ENCODE results near the gene P3H1. TPM values are rescaled to one million over a fixed set of nuclear protein-coding genes. Genes with fewer than 3 reads are reported as not detected.

The P3H1 gene
- total RNA-seq, 1 experiment from 2014 or later = 32.9 TPM

DNA sequence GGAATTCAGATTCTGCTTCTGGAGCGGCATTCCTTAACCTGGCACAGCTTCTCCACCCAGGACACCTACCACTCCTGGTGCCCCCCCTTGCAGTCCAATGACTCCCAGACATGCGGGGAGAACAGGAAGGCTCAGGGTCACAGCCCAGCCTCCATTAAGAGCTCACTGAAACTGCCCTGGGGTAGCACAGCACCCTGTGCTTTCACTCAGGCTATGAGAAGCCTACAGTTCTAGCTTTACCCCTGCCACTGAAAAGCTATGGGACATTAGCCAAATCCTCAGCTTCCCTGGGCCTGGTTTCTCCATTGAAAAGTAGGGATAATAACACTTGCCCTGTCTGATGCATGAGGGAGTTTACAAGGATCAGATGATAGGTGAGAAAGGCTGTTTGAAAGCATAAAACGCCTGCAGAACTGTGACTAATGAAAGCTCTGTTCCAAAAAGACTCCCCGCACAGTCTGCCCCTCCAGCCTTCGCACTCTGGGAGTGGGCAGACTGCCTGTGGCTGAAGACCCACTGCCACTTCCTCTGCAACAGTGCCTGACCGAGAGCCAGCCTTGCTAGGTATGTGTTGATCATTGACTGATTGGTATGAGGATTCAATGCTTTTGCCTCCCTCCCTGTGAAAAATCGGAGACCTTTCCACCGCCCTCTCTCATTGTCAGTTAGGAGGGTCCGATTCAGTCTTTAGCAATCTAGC, 24.1 kb downstream of the P3H1 start:
- intact Hi-C loops (cut with micrococcal nuclease) = no loop called here
- Histone ChIP-seq H3K4me1 (ENCODE audit: control insufficient read depth in 1 of 2, insufficient read depth in 2 of 2, low read length in 2 of 2) (no peaks in the 10 kb centered on the region), H4K20me1 (ENCODE audit: insufficient read depth) (no peaks in the 10 kb centered on the region), H3K4me2 (ENCODE audit: low read length) (no peak overlapping the region), H3K79me2 (ENCODE audit: insufficient read depth, low read length) (no peaks in the 10 kb centered on the region), H2AFZ (ENCODE audit: low read depth, low read length, poor library complexity, severe bottlenecking) (no peak overlapping the region), H3K9me2 (ENCODE audit: insufficient read depth) (no peaks in the 10 kb centered on the region), H3K9me3 (ENCODE audit: control insufficient read depth in 1 of 2, insufficient read depth in 1 of 2, low read depth in 1 of 2, low read length in 2 of 2) (no peaks in the 10 kb centered on the region), H3K27me3 (ENCODE audit: insufficient read depth, low read length) (no peaks in the 10 kb centered on the region), H3K27ac (ENCODE audit: low read depth, low read length) (no peak overlapping the region), H3K4me3 (replicated peaks in 1 of 2; ENCODE audit: low read depth in 1 of 2, low read length in 2 of 2) (no peak overlapping the region), H3K9ac (ENCODE audit: low read length) (no peak overlapping the region), H3K36me3 (ENCODE audit: control insufficient read depth in 1 of 2, insufficient read depth in 2 of 2, low read length in 2 of 2) (no peaks in the 10 kb centered on the region)
- ChIA-PET POLR2A (no interaction called here), RAD21 (ENCODE audit: low non-redundant PET in 1 of 2, low total read pairs in 2 of 2, uncharacterized antibody in 2 of 2, unreplicated experiment in 2 of 2) (no interaction called here), CTCF (no interaction called here)
- ATAC-seq = no peak
- no peak for TF ChIP-seq ATF3 (IDR thresholded peaks at IDR 0.05)
- no peak for TF ChIP-seq EZH2phosphoT487 (IDR thresholded peaks at IDR 0.05; ENCODE audit: borderline replicate concordance)
- no peak for TF ChIP-seq CTCF (IDR thresholded peaks at IDR 0.05 in 2 of 3, conservative IDR thresholded peaks at IDR 0.05 in 1 of 3; ENCODE audit: borderline replicate concordance in 1 of 3, insufficient read depth in 1 of 3, low read depth in 2 of 3, low read length in 2 of 3)
- TF ChIP-seq, protein P1, sequence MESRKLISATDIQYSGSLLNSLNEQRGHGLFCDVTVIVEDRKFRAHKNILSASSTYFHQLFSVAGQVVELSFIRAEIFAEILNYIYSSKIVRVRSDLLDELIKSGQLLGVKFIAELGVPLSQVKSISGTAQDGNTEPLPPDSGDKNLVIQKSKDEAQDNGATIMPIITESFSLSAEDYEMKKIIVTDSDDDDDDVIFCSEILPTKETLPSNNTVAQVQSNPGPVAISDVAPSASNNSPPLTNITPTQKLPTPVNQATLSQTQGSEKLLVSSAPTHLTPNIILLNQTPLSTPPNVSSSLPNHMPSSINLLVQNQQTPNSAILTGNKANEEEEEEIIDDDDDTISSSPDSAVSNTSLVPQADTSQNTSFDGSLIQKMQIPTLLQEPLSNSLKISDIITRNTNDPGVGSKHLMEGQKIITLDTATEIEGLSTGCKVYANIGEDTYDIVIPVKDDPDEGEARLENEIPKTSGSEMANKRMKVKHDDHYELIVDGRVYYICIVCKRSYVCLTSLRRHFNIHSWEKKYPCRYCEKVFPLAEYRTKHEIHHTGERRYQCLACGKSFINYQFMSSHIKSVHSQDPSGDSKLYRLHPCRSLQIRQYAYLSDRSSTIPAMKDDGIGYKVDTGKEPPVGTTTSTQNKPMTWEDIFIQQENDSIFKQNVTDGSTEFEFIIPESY (IDR thresholded peaks at IDR 0.05; ENCODE audit: extremely low read depth, insufficient replicate concordance, low read length) = no peak
- no peak for TF ChIP-seq ZNF274 (IDR thresholded peaks at IDR 0.05; ENCODE audit: low read depth, low read length)
- no peak for TF ChIP-seq POLR2A (IDR thresholded peaks at IDR 0.05; ENCODE audit: borderline replicate concordance, extremely low read depth, insufficient read depth, insufficient read length)
- TF ChIP-seq YY1 (IDR thresholded peaks at IDR 0.05; ENCODE audit: extremely low read depth, insufficient replicate concordance, low read depth, low read length) = no peak
- TF ChIP-seq ELF1 (IDR thresholded peaks at IDR 0.05; ENCODE audit: borderline replicate concordance, low read depth) = no peak
- no peak for TF ChIP-seq CEBPB (IDR thresholded peaks at IDR 0.05; ENCODE audit: low read depth)
- no peak for TF ChIP-seq SP1 (IDR thresholded peaks at IDR 0.05; ENCODE audit: low read depth)
- TF ChIP-seq, protein P2, sequence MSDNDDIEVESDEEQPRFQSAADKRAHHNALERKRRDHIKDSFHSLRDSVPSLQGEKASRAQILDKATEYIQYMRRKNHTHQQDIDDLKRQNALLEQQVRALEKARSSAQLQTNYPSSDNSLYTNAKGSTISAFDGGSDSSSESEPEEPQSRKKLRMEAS (IDR thresholded peaks at IDR 0.05) = no peak
- TF ChIP-seq EGR1 (IDR thresholded peaks at IDR 0.05; ENCODE audit: low read depth) = no peak
- no peak for TF ChIP-seq SIN3A (IDR thresholded peaks at IDR 0.05; ENCODE audit: low read depth)
- TF ChIP-seq FOSL1 (IDR thresholded peaks at IDR 0.05; ENCODE audit: low read depth) = no peak
- no TSS peak for BruUV-seq (replicated peaks)
- no peak for DNase-seq (ENCODE audit: low read depth, low spot score)

All from HCT116 (cell line).